Vagina (tissue), 2 donors: ENCODE measurements around the gene NID2. TPM values are rescaled to one million over a fixed set of nuclear protein-coding genes. Genes with fewer than 3 reads are reported as not detected.

Source experiments
- DNase-seq, 2 donors: peaks; one replicate each; pipeline ENCODE4 v3.0.0-alpha.2; 2017; ENCODE audit errors: extremely low spot score in 2 of 2
- H3K27ac ChIP-seq: fragments of 200-600 bp; sonication (generic); one replicate; pipeline ENCODE4 v1.5.1; 2019
- H3K27me3 ChIP-seq: fragments of 200-600 bp; sonication (generic); one replicate; pipeline ENCODE4 v1.5.1; 2019
- H3K36me3 ChIP-seq, 2 donors: fragments of 200-600 bp; sonication (generic); one replicate each; pipeline ENCODE4 v1.5.1; 2017 to 2019
- H3K4me1 ChIP-seq: fragments of 200-600 bp; sonication (generic); one replicate; pipeline ENCODE4 v1.5.1; 2019
- H3K4me3 ChIP-seq, 2 donors: fragments of 200-600 bp; sonication (generic); 1 replicate in 1 of 2; 2 replicates in 1 of 2; pipeline ENCODE4 v1.5.1; 2016 to 2019
- H3K9me3 ChIP-seq: fragments of 200-600 bp; sonication (generic); one replicate; pipeline ENCODE4 v1.5.1; 2019
- POLR2A ChIP-seq, 2 donors: fragments of 450-650 bp; IDR thresholded peaks; one replicate each; pipeline ENCODE4 v1.6.1; 2017; ENCODE audit warnings: antibody characterized with exemption in 2 of 2, mild to moderate bottlenecking in 2 of 2, moderate library complexity in 2 of 2
- POLR2AphosphoS5 ChIP-seq, 2 donors: sonication (generic); formaldehyde crosslinking; IDR thresholded peaks; one replicate each; pipeline ENCODE4 v1.9.0; 2017; ENCODE audit warnings: antibody characterized with exemption in 2 of 2, mild to moderate bottlenecking in 2 of 2, low read depth in 1 of 2; ENCODE audit not compliant: insufficient read depth in 1 of 2
- intact Hi-C: fragments of 100-400 bp; cut with DNase I; formaldehyde crosslinking; loops from one replicate; pipeline ENCODE4 v1.15.1; 2023
- total RNA-seq: library from RNA; depleted of rRNA; stranded (reverse); fragments of >200 nt; gene quantifications from one replicate; pipeline ENCODE4 v1.2.3, GENCODE V29; 2016
- TF ChIP-seq, protein P1 (sequence below), 3 experiments: fragments of 450-650 bp in 2 of 3; fragments of 200-600 bp in 1 of 3; sonication (generic) in 1 of 3; IDR thresholded peaks; one replicate each; pipeline ENCODE4 v1.5.1; 2017 to 2019; ENCODE audit warnings: antibody characterized with exemption in 3 of 3, mild to moderate bottlenecking in 2 of 3, moderate library complexity in 2 of 3

Gene NID2
- total RNA-seq, 1 donor from 2014 or later, result 20.1 TPM

DNA sequence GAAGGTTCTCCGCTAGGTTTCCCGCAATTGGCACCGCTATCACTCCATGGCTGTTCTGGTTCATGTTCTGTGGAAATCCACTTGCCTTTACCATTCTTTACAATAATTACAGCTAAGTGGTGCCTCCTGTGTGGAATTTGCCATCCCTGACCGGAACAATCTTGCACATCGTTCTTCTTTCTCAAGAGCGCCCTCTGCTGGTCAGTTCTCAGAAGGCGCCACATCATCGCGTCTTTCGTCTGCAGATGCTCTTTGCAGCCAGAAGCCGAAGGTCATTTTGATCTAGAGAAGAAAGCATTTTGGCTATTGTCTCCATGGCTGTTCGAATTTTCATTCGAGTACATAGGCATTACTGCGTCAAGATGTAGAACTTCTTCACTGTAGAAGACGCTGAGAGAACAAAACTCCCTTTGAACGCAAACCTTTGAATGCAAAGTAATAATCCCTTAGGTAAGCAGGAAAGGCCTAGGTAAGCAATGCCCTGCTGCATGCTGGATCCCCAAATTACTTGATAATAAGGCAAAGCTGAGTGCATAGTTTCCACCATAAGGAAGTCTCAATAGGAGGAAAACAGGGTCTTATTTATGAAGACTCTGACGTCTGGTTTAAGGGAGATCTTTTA is 89.7 kb downstream of the NID2 start:
- Histone ChIP-seq H3K9me3 (no peaks in the 10 kb centered on the region), H3K27me3 (no peaks in the 10 kb centered on the region), H3K36me3 (no peaks in the 10 kb centered on the region), H3K4me1 (no peaks in the 10 kb centered on the region), H3K4me3 (no peak overlapping the region), H3K27ac (no peak overlapping the region)
- DNase-seq, result no peak
- TF ChIP-seq POLR2AphosphoS5 (IDR thresholded peaks at IDR 0.05; ENCODE audit: insufficient read depth in 1 of 2, low read depth in 1 of 2), result no peak
- TF ChIP-seq, protein P1, sequence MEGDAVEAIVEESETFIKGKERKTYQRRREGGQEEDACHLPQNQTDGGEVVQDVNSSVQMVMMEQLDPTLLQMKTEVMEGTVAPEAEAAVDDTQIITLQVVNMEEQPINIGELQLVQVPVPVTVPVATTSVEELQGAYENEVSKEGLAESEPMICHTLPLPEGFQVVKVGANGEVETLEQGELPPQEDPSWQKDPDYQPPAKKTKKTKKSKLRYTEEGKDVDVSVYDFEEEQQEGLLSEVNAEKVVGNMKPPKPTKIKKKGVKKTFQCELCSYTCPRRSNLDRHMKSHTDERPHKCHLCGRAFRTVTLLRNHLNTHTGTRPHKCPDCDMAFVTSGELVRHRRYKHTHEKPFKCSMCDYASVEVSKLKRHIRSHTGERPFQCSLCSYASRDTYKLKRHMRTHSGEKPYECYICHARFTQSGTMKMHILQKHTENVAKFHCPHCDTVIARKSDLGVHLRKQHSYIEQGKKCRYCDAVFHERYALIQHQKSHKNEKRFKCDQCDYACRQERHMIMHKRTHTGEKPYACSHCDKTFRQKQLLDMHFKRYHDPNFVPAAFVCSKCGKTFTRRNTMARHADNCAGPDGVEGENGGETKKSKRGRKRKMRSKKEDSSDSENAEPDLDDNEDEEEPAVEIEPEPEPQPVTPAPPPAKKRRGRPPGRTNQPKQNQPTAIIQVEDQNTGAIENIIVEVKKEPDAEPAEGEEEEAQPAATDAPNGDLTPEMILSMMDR (IDR thresholded peaks at IDR 0.05), result peak; percentile 79 to 82 (median 82)
- intact Hi-C loops, result no loop called here

DNA sequence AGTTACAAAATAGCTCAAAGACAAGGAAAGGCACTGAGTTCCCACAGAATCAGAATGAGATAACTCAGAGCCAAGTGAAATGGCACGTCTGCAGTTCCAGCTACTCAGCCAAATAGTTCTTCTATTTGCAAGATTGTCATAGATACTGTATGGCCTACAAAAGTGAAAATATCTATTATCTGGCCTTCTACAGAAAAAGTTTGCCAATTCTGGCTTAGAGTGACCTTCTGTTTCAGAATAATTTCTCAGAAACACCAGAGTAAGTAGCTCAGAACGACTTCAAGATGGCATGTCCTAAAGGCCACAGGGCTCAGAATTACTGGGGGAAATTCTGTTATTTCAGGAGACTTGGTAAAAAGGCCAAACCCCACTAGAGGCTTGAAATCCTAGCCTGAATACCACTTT is 90.2 kb downstream of the NID2 start:
- intact Hi-C loops, result no loop called here

DNA sequence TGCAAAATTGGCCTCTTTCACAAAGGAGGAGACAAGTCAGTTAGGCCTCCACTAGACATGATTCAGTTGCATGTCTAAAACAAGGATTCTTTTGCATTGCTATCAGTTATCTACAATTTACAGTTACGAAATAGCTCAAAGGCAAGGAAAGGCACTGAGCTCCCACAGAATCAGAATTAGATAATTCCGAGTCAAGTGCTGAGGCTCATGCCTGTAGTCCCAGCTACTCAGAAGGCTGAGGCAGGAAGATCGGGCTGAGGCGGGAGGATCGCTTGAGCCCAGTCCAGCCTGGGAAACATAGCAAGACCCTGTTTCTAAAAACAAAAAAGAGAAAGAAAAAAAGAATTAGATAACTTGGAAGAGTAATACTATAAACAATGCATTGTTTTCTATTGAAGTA is 91.8 kb downstream of the NID2 start:
- Histone ChIP-seq H3K27me3 (no peaks in the 10 kb centered on the region), H3K36me3 (no peaks in the 10 kb centered on the region), H3K9me3 (no peaks in the 10 kb centered on the region), H3K4me3 (no peak overlapping the region), H3K27ac (no peak overlapping the region), H3K4me1 (no peaks in the 10 kb centered on the region)
- no peak for DNase-seq
- TF ChIP-seq POLR2AphosphoS5 (IDR thresholded peaks at IDR 0.05; ENCODE audit: insufficient read depth in 1 of 2, low read depth in 1 of 2) (no peak), POLR2A (IDR thresholded peaks at IDR 0.05) (no peak)
- TF ChIP-seq, protein P1 (IDR thresholded peaks at IDR 0.05), result no peak
- intact Hi-C loops, result no loop called here

More for the DNA sequence above, 90.2 kb downstream of the NID2 start:
- TF ChIP-seq POLR2AphosphoS5 (IDR thresholded peaks at IDR 0.05; ENCODE audit: insufficient read depth in 1 of 2, low read depth in 1 of 2) (no peak), POLR2A (IDR thresholded peaks at IDR 0.05) (no peak)
- TF ChIP-seq, protein P1 (IDR thresholded peaks at IDR 0.05), result no peak
- Histone ChIP-seq H3K27ac (no peak overlapping the region), H3K4me3 (no peak overlapping the region), H3K4me1 (no peaks in the 10 kb centered on the region), H3K9me3 (no peaks in the 10 kb centered on the region), H3K27me3 (no peaks in the 10 kb centered on the region), H3K36me3 (no peaks in the 10 kb centered on the region)
- DNase-seq, result no peak

DNA sequence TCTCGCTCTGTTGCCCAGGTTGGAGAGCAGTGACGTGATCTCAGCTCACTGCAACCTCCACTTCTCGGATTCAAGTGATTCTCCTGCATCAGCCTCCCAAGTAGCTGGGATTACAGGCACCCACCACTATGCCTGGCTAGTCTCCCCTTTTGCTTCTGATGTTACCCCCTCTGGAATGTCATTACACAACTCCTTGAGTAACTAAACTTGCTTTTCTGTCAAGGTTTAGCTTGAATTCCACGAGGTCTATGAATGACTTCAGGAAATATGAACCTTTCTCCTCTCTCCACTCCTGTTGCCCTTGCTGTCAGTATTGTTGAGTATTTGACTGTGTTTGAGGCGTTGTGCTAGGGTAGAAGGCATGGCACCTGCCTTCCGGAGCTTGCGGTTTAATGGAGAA is 96.3 kb downstream of the NID2 start:
- no peak for DNase-seq
- Histone ChIP-seq H3K4me3 (no peak overlapping the region), H3K27me3 (no peaks in the 10 kb centered on the region), H3K9me3 (no peaks in the 10 kb centered on the region), H3K27ac (no peak overlapping the region), H3K4me1 (no peaks in the 10 kb centered on the region), H3K36me3 (no peaks in the 10 kb centered on the region)
- TF ChIP-seq POLR2AphosphoS5 (IDR thresholded peaks at IDR 0.05; ENCODE audit: insufficient read depth in 1 of 2, low read depth in 1 of 2) (no peak), POLR2A (IDR thresholded peaks at IDR 0.05) (no peak)
- TF ChIP-seq, protein P1 (IDR thresholded peaks at IDR 0.05), result no peak
- intact Hi-C loops, result no loop called here

DNA sequence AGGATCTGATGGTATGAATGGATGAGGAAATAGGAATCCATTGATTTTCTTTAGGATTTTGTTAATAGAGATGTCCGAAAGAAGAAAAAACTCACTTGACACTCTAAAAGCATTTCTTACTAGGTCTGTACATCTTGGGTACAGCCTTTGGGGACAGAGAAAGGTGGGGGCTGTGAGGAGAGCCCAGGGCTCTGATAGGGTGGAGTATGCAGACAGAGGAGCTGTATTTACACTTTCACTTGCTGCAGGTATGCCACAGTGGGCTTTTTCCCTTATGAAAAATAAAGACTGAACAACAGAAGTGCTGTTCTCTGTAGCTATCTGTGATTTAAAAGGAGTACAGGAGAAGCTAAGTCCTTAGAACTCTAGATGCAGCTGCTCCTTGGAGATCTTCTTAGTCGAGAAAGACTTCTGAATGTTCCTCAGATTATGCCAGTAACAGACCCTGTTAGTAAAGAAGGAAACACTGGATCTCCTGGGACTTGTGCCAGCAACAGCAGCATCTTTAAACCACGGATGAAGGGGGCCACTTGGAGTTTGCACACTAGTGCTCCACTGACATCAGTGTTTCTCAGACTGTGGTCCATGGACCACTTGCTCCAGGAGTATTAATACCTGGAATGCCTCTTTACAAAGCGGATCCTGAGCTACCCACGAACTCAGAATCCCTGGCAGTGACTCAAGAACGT is 98.9 kb downstream of the NID2 start:
- H3K9me3 ChIP-seq, result no peaks in the 10 kb centered on the region
- TF ChIP-seq POLR2AphosphoS5 (IDR thresholded peaks at IDR 0.05; ENCODE audit: insufficient read depth in 1 of 2, low read depth in 1 of 2), result no peak
- TF ChIP-seq, protein P1 (IDR thresholded peaks at IDR 0.05), result no peak
- TF ChIP-seq POLR2A (IDR thresholded peaks at IDR 0.05), result no peak

More for the DNA sequence above, 98.9 kb downstream of the NID2 start:
- Histone ChIP-seq H3K4me3 (no peak overlapping the region), H3K4me1 (no peaks in the 10 kb centered on the region), H3K27me3 (no peaks in the 10 kb centered on the region), H3K36me3 (no peaks in the 10 kb centered on the region), H3K27ac (no peak overlapping the region)
- intact Hi-C loops, result no loop called here
- DNase-seq, result no peak
